Right renal cortex interstitium (tissue), 3 donors: ENCODE measurements around the gene TRAPPC12. TPM values are rescaled to one million over a fixed set of nuclear protein-coding genes. Genes with fewer than 3 reads are reported as not detected.
"Not testable (repeated sequence)": the region's sequence is repeated elsewhere in the genome, so short reads cannot be mapped to it uniquely, and the experiment has no call there.

Experiments
- DNase-seq, 3 donors: peaks; one replicate each; pipeline ENCODE4 v3.0.0-alpha.2; 2013; ENCODE audit warnings: low read depth in 3 of 3, low spot score in 2 of 3
- polyA plus RNA-seq, 3 donors: library from polyadenylated mRNA; unstranded; fragments of 120-200 nt; gene quantifications; one replicate each; pipeline ENCODE4 v1.2.1, GENCODE V29; 2013; ENCODE audit not compliant: insufficient read length in 3 of 3

TRAPPC12 gene
- polyA plus RNA-seq, 3 donors: 62.0 to 67.1 (median 65.9) TPM

DNA sequence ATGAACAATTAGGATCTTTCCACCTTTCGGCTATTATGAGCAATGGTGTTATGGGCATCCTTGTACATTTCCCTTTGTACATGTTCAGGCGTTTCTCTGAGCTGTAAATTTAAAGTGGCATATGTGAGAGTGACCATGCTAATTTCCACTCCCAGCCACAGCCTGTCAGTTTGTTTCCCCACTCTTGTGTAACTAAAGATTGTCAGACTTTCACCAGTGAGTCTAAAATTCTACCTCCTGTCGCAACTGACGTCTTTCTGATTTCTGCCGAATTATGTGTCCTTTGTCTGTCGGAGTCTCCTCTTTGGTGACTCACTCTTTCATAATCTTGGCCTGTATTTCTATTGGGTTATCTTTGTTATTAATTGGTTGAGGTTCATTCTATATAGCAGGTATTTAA is 50.7 kb downstream of the TRAPPC12 start:
- no peak for DNase-seq

DNA sequence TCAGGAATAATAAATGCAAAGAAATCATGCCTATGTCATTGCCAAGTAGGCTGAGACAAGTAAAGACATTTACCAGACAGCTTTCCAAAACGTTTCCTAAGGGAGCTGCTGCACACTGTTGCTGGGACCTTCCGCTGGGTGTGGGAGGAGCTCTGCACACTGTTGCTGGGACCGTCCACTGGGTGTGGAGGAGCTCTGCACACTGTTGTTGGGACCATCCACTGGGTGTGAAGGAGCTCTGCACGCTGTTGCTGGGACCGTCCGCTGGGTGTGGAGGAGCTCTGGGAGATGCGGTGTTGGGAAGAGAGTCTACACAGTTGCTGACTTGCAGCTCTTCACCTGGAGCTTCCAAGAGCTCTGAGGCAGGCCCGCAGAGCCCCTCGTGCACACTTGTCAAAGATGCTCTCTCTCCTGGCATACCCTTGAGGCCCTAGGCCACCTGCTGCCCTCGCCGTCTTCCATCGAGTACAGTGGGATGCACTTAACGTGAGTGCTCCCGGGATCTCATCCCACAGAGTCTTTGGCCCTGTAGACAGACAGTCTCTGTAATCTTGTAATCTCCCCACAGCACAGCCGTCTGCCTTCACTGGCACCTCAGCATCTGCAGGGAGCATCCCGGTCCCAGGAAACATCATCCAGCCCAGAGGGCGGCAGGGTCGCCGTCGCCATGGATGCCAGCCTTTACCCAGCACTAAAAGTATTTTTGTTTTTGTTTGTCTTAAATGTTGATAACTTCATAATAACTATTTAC is 51.4 kb downstream of the TRAPPC12 start:
- DNase-seq: no peak

DNA sequence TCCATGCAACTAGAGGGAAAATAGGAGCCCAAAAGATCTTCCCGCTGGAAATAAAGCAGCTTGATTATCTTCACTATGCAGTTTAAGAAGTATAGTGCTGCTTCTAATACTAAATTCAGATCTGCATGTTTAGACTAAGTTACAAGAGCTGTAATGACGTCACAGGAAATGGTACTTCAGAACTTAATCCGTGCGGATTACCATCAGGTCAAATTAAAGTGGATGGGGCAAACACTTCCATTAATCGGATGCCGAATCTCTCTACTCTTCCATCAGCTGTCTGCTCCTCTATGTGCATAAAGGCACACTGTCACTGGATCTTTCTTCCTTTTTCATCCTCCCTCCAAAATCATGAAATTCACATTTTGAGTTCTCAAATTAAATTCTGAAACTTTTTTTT is 52.6 kb downstream of the TRAPPC12 start:
- DNase-seq: no peak

DNA sequence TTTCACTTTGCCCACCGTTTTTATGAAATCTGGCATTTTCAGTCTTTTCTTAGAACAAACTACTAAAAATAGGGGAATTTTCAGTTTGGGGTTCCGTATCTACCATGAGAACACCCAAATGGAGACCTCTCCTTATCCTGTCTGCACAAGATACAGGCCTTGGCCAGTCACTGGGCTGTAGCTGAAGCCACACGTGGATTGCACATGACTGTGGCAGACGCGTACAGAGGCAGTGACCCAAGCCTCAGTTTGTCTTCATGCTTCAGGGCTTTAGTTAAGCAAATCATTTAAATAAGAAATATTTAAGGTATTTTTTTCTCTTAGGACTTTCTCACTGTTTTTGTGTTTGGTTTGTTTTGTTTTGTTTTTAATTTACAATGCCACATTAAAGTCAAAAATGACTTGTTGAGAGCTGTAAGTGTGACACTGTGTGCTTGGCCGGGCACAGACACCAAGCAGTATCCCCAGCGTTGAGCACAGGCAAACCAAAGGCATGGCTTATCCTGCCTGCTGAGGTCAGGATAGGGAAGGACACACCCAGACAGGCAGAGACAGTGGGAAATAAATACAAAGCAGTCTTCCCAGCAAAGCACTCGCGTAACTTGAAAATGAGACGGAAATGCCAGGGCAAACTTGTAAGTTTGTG is 53.3 kb downstream of the TRAPPC12 start:
- no peak for DNase-seq

- no peak for DNase-seq
Measured at GRCh38 chr2:3433339-3433699, 53.8 kb downstream of the TRAPPC12 start.

DNA sequence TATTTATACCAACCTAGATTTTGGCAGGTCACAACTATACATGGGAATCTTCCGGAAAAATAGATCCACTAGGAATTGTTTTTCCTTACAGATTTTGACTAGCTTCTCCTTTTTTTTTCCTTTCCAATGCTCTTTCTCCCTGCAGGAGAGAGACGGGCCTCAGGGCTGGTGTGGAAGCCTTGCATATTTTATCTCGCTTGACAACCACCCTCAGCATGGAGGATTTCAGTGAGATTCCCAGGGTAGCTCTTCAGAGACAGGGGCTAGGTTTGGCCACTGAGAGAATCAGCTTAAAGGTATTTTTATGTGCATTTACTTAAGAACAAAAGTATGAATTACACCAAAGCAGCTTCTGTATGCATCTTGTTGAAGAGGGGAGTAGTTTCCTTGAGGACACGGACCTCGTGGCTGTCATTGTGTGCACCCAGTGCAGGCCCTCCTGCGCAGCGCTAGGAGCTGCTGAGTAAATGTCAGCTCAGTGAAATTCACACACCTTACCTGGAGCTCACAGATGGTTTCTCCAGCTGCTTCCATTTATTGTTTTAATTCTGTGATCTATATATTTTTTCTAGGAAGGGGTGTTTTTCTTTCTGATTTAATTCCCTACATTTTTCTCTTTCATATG is 54.4 kb downstream of the TRAPPC12 start:
- DNase-seq: no peak

DNA sequence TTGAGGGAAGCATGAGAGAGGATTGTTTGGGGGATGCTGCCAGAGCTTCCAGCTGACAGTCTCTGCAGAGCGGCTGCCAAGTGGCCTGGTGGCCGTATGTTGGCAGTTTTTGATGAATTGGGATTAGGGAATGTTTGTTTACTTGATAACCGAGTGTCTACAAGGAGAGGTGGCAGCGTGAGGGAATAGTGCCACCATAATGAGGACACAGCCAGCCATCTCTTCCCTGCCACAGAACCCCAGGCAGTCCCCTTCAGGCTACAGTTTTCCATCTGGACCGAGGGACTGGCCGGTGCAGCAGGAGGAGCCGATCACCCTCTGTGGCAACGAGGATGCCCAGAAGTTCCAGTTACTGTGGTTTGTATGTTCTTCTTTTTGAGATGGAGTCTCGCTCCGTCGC is 55.2 kb downstream of the TRAPPC12 start:
- no peak for DNase-seq

GRCh38 chr2:3435445-3435844 is 56.0 kb downstream of the TRAPPC12 start:
- no peak for DNase-seq

DNA sequence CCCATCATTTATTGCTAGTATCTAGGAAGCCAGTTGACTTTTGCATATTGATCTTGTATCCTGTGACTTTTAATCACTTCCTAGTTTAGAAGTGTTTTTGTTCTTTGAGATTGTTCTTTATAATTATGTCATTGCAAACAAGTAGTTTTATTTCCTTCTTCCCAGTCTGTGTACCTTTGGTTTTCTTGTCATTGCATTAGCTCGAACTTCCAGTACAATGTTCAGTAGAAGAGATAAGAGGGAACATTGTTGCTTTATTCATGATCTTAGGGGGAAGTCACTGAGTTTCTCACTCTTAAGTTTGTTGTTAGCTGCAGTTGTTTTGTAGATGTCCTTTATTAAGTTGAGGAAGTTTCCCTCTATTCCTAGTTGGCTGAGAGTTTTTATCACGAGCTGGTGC is 61.0 kb downstream of the TRAPPC12 start:
- no peak for DNase-seq

- no peak for DNase-seq
Measured at GRCh38 chr2:3441465-3441864, 62.0 kb downstream of the TRAPPC12 start.

GRCh38 chr2:3442185-3442584 is 62.7 kb downstream of the TRAPPC12 start:
- DNase-seq: no peak

GRCh38 chr2:3443083-3443482 is 63.6 kb downstream of the TRAPPC12 start:
- DNase-seq: no peak

DNA sequence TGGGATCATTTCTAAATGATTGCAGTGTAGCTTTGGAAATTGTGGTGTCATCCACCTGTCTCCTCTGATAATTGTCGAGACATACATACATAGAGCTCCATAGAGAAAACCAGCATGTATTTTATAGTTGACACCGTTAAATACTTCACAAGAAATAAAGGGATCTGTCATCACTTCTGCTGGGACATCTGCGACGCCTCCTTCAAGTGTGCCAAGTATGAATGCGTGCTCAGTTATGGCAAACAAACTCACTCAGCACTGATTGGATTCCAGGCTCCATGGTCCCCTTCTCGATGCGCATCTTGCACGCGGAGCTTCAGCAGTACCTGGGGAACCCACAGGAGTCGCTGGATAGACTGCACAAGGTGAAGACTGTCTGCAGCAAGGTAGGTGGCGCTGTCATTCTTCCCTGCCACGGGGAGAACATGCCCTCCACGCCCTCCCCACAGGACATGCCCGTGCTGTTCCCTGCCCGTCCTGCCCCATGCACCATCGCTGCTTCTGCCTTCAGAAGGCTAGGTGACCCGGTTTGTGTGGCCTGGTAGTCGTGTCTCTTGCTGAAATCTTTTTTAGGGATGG is 64.1 kb downstream of the TRAPPC12 start:
- DNase-seq: no peak

DNA sequence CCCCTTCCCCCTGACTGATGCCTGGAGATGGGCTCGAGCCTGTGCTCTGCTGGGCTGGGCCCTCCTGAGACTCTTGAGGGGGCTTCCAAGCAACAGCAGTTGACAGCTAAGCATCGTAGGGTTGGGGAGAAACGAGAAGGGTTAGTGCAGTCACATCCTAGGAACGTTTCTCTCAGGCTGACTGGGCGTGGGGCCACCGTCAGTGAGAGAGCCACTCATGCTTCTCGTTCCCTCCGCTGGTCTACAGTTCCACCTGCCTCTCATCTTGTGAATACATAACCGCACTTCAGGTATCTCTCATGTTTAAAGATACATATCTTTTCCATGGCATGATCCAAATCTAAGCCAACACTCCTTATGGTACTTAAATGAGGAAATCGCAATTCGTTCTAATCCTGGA is 66.4 kb downstream of the TRAPPC12 start:
- no peak for DNase-seq

- DNase-seq: no peak
Measured at GRCh38 chr2:3446381-3446780, 66.9 kb downstream of the TRAPPC12 start.

DNA sequence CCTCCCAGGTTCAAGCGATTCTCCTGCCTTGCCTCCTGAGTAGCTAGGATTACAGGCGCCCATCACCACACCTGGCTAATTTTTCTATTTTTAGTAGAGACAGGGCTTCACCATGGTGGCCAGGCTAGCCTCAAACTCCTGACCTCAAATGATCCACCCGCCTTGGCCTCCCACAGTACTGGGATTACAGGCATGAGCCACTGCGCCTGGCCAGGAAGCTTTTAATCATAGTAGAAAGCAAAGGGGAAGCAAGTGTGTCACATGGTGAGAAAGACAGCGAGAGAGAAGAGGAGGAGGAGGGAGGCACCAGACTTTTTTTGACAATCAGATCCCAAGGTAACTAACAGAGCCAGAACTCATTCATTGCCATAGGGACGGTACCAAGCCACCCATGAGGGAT is 67.7 kb downstream of the TRAPPC12 start:
- not testable (repeated sequence) for DNase-seq

GRCh38 chr2:3447789-3448317 is 68.4 kb downstream of the TRAPPC12 start:
- DNase-seq: no peak

- DNase-seq: not testable (repeated sequence)
Measured at GRCh38 chr2:3448441-3448911, 69.0 kb downstream of the TRAPPC12 start.

- peak; percentile 31 to 49 (median 38) for DNase-seq
Measured at GRCh38 chr2:3449086-3449485, 69.6 kb downstream of the TRAPPC12 start.

DNA sequence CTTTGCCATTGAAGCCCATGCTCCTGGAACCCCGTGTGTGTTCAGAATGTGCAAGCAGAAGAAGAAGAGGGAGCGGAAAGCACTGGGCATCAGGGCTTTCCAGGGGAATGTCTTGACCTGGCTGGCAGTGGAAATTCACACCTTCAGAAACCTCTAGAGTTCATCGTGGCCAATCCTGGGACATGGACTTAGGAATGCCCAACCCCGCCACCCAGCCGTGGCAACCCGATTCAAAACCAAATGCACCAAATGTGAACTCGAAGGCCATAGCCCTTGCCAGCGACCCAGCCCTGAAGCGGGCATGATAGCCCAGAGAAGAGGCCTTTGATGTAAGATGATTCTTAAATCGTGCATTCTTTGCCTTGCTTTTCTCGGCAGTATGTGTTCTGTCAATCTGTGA is 70.4 kb downstream of the TRAPPC12 start:
- DNase-seq: no peak

DNA sequence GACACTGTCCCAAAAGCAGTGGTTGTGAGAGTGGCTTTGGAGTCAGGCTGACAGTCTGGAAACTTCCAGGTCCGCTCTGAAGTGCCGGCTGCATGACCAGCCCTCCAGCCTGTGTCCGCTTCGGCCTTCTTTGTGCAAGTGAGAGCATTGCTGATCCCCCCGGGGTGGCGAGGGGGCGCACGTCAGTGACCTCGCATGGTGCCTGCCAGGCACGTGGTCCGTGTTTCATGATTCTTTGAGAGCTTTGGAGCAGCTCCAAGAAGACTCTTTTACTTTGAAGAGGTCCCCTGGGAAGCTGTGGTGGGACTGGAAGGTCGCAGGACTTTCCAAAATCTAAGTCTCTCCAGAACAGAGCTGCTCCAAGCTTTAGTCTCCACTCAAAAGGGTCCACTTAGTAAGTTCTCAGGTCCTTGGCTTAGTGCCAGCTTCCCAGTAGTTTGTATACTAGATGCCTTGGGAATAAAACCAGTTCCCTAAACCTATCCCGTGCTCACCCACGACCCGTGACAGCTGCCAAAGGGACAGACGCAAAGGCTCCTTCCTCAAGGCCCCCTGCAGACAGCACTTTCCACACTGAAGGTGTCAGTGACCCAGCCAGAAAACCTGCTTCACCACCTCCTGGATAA is 71.0 kb downstream of the TRAPPC12 start:
- DNase-seq: no peak
